HG03196 (cell line): ENCODE results near the gene ANKS1A.
"Not testable (repeated sequence)": the region's sequence is repeated elsewhere in the genome, so short reads cannot be mapped to it uniquely, and the experiment has no call there.

ENCODE experiments used
- ATAC-seq: cut with Tn5 transposase; IDR thresholded peaks from one replicate; pipeline ENCODE4 v1.9.1; 2021; ENCODE audit not compliant: unreplicated experiment

Gene ANKS1A

DNA sequence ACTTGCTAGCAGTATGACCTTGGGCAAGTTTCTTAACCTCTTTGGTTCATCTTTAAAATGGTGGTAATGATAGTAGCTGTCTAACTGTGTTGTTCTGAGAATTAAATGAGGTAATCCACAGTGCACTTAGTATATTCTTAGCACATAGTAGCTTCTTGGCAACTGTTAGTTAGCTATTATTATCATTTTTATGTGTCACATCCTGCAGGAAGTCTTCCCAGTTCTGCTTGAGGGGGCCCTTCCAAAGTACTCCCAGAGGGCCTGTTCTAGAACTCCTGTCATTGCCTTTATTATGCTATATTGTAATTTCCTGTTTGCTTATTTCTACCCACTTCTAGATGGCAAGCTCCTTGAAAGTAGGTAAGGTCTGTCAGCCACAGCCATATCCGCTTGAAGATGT is 30.6 kb downstream of the ANKS1A start:
- no peak for ATAC-seq

DNA sequence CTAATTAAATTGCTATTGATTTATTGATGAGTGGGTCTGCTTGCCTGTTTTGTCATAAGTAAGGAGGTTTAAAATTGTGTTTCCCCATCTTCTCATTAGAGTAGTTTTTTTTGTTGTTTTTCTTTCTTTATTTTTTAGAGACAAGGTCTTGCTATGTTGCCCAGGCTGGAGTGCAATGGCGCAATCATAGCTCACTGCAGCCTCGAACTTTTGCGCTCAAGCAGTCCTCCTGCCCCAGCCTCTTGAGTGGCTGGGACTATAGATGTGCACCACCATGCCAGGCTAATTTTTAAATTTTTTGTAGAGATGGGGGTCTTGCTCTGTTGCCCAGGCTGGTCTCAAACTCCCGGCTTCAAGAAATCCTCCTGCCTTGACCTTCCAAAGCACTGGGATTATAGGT is 31.0 kb downstream of the ANKS1A start:
- no peak for ATAC-seq

DNA sequence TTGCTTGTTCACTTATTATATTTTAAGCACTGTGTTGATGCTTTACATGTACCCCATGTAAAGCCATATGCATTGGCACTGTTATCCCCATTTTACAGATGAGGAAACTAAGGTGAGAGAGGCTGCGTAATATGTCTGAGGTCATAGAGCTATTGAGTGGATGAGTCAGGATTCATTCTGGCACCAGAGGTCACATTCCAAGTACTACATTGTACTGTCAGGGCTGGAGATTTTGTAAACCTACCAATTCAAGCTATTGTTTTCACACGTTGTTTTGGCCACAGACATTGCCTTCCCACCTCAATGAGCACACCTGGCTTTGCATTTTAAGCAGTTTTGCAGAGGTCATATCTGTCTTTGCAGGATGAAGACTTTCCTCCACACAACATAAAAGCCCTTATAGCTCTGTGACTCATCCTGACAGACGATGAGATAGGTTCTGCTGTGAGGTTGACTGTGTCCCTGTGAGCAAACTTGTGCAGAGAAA is 33.2 kb downstream of the ANKS1A start:
- ATAC-seq = no peak

DNA sequence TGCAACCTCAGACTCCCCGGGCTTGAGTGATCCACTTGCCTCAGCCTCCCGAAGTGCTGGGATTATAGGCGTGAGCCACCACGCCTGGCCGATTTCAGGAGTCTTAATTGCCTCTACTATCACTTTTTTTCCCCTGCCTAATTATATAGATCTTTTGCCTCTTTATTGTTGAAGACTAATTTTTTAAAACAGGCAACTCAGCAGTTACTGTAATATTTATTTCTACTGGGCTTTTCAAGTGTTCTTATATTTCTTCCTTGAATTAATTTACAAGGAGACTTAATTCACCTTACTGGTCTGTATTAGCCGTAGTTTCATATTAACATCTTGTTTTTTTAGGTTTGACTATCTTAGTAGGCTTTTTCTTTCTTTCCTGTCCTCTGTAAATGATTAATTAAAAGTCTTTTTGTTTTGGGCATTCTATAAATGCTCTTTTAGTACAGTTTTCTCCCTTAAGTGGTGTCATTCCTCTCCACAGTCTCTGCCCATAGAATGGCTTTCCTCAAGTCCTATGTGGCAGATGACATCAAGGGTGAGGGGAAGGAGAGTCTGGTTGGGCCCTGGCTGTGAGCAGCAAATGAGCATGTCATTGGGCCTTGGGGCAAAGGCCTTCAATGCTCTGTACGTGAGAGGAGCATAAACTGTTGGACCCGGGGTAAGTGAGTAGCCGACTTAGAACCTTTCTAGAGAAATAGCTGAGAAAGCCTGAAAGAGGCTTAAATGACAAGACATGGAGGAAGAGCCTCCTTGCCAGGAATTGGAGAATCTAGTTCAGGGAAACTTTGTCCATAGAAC is 36.0 kb downstream of the ANKS1A start:
- ATAC-seq = no peak

GRCh38 chr6:34926655-34927054 is 37.6 kb downstream of the ANKS1A start:
- no peak for ATAC-seq

- no peak for ATAC-seq
Measured at GRCh38 chr6:34928220-34928619, 39.2 kb downstream of the ANKS1A start.

- ATAC-seq = no peak
Measured at GRCh38 chr6:34928695-34929094, 39.6 kb downstream of the ANKS1A start.

DNA sequence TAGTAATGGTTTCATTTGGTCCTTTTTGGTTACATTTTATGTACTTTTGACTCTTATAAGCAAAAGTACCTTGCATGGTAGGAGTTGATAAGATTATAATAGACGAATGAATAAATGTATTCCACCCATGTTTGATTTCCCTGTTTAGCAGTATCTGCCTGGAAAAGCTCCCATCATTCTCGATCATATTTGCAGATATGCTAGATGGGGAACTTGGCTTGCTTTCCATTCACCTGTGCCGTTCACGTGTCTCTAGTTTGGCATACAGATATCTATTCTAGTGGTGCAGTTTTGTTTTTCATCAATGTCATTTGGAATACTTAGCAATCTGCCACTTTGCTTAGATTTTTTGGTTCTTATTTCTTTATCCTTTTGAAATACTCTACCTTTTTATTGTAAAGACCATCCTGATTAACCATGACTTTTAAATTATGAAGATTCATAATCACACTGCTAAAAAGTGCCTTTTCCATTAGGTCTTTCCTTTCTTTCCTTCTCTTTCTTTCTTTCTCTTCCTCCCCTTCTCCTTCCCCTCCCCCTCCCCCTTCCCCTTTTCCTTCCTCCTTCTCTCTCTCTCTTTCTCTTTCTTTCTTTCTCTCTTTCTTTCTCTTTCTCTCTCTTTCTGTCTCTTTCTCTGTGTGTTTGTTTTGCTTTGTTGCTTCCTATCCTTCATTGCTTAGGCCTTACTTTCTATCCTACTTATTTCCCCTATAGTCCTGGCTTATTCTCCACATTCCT is 40.4 kb downstream of the ANKS1A start:
- ATAC-seq = no peak

DNA sequence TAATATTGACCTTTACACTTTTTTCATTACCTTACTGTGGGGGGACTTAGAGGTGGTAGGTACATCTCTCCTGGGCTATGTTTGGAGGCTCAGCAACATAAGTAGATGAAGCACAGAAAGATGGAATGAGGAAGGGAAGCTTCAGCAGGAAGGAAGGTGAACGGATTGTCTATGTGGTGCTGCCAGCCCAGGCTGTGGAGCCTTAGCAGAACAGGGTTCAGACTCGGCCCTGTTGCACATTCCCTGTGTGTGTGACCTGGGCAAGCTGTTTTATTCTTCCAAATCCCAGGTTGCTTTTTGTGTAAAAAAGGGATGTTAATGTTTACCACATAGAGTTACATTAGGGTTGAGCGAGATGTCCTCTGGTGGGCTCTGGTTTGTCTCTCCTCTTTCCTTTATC is 41.2 kb downstream of the ANKS1A start:
- no peak for ATAC-seq

GRCh38 chr6:34932202-34932601 is 43.1 kb downstream of the ANKS1A start:
- ATAC-seq = not testable (repeated sequence)

DNA sequence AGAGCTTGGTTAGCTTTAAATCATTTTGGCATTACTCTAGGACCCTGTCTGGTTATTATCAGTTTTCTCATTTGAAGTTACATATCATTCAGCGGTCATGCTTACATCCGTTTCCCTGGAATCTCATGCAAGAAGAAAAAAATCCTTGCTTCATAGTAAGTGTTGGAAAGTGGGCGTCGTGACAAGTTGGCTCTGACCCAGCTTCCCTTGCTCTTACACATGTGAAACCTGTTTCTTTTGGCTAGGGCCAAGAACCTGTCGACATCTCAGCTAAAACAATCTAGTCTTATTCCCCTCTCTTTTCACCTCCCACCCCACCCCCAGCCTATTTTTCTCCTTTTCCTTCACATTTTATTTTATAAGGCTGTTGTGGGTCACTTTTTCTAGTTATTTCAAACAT is 45.5 kb downstream of the ANKS1A start:
- ATAC-seq = no peak

GRCh38 chr6:34938268-34938667 is 49.2 kb downstream of the ANKS1A start:
- ATAC-seq = no peak

DNA sequence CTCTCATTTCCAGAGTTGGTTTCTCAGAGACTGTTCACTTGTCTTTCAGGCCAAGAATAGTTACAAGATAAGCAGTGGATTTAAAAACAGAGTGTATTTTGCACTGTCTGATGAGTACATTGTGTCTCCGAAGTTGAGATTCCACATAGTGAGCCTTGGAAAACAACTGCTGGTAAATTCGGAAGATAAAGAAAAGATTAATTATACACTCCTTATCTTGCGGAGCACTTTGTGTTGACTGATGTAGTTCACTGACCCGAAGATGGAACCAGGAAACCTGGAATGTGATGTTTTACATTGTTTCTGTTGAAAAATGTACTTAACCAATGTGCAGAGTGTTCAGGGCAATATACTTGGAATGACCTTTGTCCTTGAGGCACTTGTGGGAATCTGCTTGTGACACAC is 51.0 kb downstream of the ANKS1A start:
- no peak for ATAC-seq

DNA sequence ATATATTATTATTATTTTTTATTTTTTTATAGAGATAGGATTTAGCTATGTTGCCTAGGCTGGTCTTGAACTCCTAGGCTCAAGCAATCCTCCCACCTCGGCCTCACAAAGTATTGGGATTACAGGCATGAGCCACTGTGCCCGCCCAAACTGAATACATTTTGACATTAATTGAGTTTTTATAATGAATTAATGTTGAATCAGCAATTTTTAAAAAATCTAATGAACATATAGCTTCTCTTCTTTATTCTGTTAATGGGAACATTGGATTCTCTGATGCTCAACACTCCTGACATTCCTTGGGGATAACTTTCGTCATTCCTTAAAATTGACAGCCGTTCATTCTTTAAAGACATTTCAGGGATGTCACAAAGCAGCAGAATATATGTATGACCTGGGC is 52.4 kb downstream of the ANKS1A start:
- ATAC-seq = no peak

GRCh38 chr6:34945317-34945716 is 56.3 kb downstream of the ANKS1A start:
- no peak for ATAC-seq

GRCh38 chr6:34947561-34947960 is 58.5 kb downstream of the ANKS1A start:
- ATAC-seq = no peak

DNA sequence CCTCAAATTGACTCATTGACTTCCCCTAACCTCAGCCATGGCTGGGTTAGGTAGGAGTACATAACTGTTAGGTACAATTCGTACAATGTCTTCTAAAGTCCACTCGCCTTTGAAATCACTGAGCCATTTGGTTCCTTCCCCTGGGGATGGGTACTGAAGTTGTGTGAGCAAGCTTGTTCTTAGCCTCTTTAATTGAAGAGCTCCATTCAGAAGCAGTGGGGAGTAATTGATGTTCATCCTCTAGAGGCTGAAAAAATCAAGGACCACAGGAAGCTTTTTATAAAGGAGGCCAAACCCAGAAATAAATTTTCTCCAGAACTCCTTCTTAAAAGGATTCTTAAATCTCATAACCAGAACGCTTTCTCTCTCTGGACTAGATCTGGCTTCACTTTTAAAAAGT is 60.6 kb downstream of the ANKS1A start:
- ATAC-seq = no peak

- ATAC-seq = no peak
Measured at GRCh38 chr6:34950849-34951248, 61.8 kb downstream of the ANKS1A start.

DNA sequence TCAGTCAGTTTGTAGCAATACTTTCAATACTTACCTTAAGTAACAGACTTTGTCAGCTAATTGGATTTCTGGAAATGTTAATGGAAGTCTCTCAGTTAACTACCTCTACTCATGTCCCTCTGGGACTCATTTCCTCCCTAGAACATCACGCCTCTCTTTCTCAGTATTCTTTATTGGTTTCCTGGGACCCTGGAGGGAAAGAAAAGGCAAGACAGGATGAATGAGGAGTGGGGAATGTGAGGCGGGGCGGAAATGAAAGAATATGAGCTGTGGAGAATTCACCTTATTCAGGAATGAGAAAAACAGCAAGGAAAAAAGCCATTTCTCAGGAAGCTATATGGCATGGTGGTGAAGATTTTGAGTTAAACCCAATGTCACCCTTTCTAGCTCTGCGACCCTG is 62.7 kb downstream of the ANKS1A start:
- ATAC-seq = no peak

GRCh38 chr6:34953061-34954025 is 64.3 kb downstream of the ANKS1A start:
- no peak for ATAC-seq

DNA sequence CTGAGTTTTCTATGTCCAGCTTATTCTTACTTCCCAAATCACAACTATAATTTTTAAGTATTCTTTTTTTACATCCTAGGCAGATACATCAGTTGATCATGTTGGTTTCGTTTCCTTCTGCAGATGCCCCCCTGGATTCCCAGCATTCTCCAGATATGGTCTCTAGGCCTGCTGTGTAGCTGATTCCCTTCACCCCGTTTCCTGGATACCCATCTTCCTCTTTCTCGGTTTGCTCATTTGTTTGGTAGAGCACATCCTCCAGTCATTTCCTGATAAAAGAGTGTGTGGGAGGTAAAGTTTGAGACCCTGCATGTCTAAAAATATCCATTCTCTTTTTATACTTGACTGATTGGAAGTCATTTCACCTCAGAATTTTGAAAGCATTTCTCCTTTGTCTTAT is 66.4 kb downstream of the ANKS1A start:
- ATAC-seq = no peak
